GM10847 (cell line): ENCODE measurements around the gene CIDEC.

ENCODE experiments used
- POLR2A ChIP-seq: IDR thresholded peaks from 2 replicates; pipeline ENCODE4 v1.6.1; 2011; ENCODE audit not compliant: insufficient read length; ENCODE audit errors: extremely low read depth

Gene CIDEC

GRCh38 chr3:9826815-9827573, 53.1 kb downstream of the CIDEC start:
- TF ChIP-seq POLR2A: no peak

DNA sequence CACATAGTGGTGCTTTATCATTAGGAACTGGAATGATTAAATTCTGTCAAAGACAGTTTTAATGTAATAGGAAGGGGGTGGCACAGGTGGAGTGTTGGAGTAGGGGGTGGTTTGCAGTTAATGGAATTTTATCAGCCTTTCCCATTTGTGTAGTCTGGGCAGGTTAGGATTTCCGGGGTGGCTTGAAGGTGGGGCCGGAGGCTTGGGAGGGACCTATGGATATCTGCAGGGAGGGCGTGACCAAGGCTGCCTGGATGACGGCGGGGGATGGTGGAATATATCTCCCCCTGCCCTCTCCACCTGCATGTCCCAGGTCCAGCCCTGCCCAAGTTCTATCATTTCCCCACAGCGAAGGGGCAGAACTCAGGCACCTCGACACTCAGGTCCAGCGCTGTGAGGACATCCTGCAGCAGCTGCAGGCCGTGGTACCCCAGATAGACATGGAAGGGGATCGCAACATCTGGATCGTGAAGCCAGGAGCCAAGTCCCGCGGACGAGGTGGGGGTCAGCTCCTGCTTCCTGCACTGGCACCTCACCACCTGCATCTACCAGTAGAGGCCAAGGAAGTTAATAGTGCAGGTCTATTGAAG, 54.5 kb downstream of the CIDEC start:
- no peak for TF ChIP-seq POLR2A

- no peak for TF ChIP-seq POLR2A
Observed at GRCh38 chr3:9820946-9821345, 59.1 kb downstream of the CIDEC start.

DNA sequence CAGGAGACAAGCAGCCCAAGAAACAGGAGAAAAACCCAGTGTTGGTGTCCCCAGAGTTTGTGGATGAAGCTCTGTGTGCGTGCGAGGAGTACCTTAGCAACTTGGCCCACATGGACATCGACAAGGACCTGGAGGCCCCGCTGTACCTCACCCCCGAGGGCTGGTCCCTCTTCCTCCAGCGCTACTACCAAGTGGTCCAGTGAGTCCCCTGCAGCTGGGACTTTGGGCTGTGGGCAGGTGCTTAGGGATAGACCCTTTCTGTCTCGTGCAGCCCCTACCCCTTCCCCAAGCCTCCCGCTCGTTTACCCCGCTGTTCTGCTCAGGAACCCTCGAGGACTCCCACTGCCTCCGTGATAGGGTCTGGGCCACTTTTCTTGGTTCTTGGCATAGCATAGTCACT, 59.5 kb downstream of the CIDEC start:
- TF ChIP-seq POLR2A: no peak

DNA sequence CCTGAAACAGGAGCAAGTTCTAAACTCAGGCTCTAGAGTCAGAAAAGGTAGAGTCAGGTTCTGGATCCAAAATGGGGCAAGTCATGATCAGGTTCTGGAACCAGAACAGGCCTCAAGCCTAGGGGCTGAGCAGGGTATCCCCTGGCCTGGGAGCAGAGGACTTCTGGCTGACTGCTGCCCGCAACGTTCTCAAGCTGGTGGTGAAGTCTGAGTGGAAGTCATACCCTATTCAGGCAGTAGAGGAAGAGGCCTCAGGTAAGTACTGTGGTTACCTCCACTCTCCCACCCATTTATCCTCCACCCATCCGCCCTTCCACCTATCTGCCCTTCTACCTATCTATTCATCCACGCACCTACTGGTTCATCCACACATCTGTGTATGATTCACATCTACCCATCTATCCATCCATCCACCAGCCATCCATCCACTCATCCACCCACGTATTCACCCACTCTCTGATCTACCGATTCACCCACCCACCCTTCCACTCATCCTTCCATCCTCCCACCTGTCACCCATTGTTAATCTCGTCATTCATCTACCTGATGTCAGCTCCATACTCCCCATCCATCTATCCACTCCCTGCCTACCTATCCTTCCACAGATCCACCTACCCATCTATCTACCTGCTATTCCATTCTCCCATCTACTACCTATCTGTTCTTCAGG, 61.3 kb downstream of the CIDEC start:
- no peak for TF ChIP-seq POLR2A

- no peak for TF ChIP-seq POLR2A
Observed at GRCh38 chr3:9817436-9817835, 62.6 kb downstream of the CIDEC start.
